H1 (cell line): ENCODE data around the gene NPSR1. TPM values are rescaled to one million over a fixed set of nuclear protein-coding genes. Genes with fewer than 3 reads are reported as not detected.
A peak's percentile ranks its signal among the peaks of the same experiment; 100 is the strongest.

Source experiments
- CTCF ChIA-PET: fragments of 300-600 bp; sonication (Branson Sonifier 250); formaldehyde crosslinking; loops from one replicate; lab custom pipeline; 2021; ENCODE audit not compliant: partially characterized antibody; lab: Charles Lee
- POLR2A ChIA-PET: fragments of 300-600 bp; sonication (Branson Sonifier 250); formaldehyde crosslinking; loops from one replicate; lab custom pipeline; 2021; ENCODE audit warnings: inconsistent platforms; ENCODE audit not compliant: partially characterized antibody; lab: Charles Lee
- DNase-seq, 2 experiments: peaks; one replicate each; pipeline versions ENCODE4 v3.0.0 to v3.0.0-alpha.2; 2010 to 2022; ENCODE audit warnings: low spot score in 2 of 2, low read depth in 1 of 2, mixed read lengths in 1 of 2
- FAIRE-seq: peaks from 2 replicates; lab custom pipeline; 2011; peaks lifted over from hg19 to GRCh38; lab: Jason Lieb, UNC
- H2AFZ ChIP-seq: 2 replicates; pipeline ENCODE4 v1.8.1; 2012; ENCODE audit warnings: low read length, inconsistent platforms
- H2AK5ac ChIP-seq: 2 replicates; pipeline ENCODE4 v1.6.1; 2013; ENCODE audit warnings: low read depth, low read length
- H2BK120ac ChIP-seq: replicated peaks from 2 replicates; pipeline ENCODE3; 2013; ENCODE audit warnings: low read depth, low read length, inconsistent platforms
- H2BK12ac ChIP-seq: 2 replicates; pipeline ENCODE4 v1.6.1; 2013; ENCODE audit warnings: low read depth, low read length
- H2BK15ac ChIP-seq: 2 replicates; pipeline ENCODE4 v1.6.1; 2013; ENCODE audit warnings: low read length
- H2BK20ac ChIP-seq: 2 replicates; pipeline ENCODE4 v1.6.1; 2013; ENCODE audit warnings: low read length
- H2BK5ac ChIP-seq: 2 replicates; pipeline ENCODE4 v1.6.1; 2013; ENCODE audit warnings: low read depth, low read length
- H3K14ac ChIP-seq: 2 replicates; pipeline ENCODE4 v1.6.1; 2013; ENCODE audit warnings: inconsistent platforms; ENCODE audit not compliant: insufficient read length
- H3K18ac ChIP-seq: 2 replicates; pipeline ENCODE4 v1.6.1; 2013; ENCODE audit warnings: low read length; ENCODE audit errors: extremely low read depth
- H3K23ac ChIP-seq: 2 replicates; pipeline ENCODE4 v1.6.1; 2013; ENCODE audit warnings: inconsistent platforms; ENCODE audit not compliant: insufficient read length
- H3K23me2 ChIP-seq: 2 replicates; pipeline ENCODE4 v1.6.1; 2013; ENCODE audit warnings: low read depth, low read length
- H3K27ac ChIP-seq: 2 replicates; pipeline ENCODE4 v1.6.1; 2011; ENCODE audit warnings: low read depth, low read length, inconsistent platforms
- H3K27me3 ChIP-seq, 4 experiments: replicated peaks in 1 of 4; 1 replicate in 1 of 4; 2 replicates in 3 of 4; pipeline versions ENCODE4 v1.6.1 to v1.8.1; 2011 to 2013; ENCODE audit warnings: low read length in 3 of 4, mild to moderate bottlenecking in 3 of 4, inconsistent platforms in 2 of 4, mixed read lengths in 2 of 4, moderate library complexity in 1 of 4; ENCODE audit not compliant: control insufficient read depth in 3 of 4, insufficient read depth in 3 of 4; ENCODE audit errors: extremely low read depth in 1 of 4
- H3K36me3 ChIP-seq, 4 experiments: 2 replicates each; pipeline versions ENCODE4 v1.6.1 to v1.8.1; 2011 to 2013; ENCODE audit warnings: mild to moderate bottlenecking in 4 of 4, low read length in 3 of 4, moderate library complexity in 2 of 4, control low read depth in 1 of 4, inconsistent platforms in 1 of 4; ENCODE audit not compliant: insufficient read depth in 4 of 4, control insufficient read depth in 2 of 4
- H3K4ac ChIP-seq: replicated peaks from 2 replicates; pipeline ENCODE3; 2013; ENCODE audit warnings: low read length, low read depth, mixed read lengths, inconsistent platforms; ENCODE audit not compliant: insufficient read length
- H3K4me1 ChIP-seq, 4 experiments: replicated peaks in 1 of 4; 1 replicate in 1 of 4; 2 replicates in 3 of 4; pipeline versions ENCODE4 v1.6.1 to v1.8.1; 2011 to 2013; ENCODE audit warnings: low read length in 3 of 4, inconsistent platforms in 2 of 4, mixed read lengths in 1 of 4; ENCODE audit not compliant: insufficient read depth in 4 of 4, control insufficient read depth in 3 of 4
- H3K4me2 ChIP-seq, 2 experiments: 2 replicates each; pipeline versions ENCODE4 v1.6.1 to v1.8.1; 2011 to 2013; ENCODE audit warnings: low read depth in 2 of 2, low read length in 2 of 2, control low read depth in 1 of 2, inconsistent platforms in 1 of 2, mild to moderate bottlenecking in 1 of 2; ENCODE audit not compliant: insufficient read depth in 1 of 2
- H3K4me3 ChIP-seq, 4 experiments: fragments of 200-600, 300-600 bp in 1 of 4; sonication (generic), shearing (Covaris generic), sonication (Bioruptor Twin) in 1 of 4; 2 replicates each; pipeline versions ENCODE4 v1.5.1 to v1.8.1; 2011 to 2016; ENCODE audit warnings: low read length in 4 of 4, low read depth in 3 of 4, control low read depth in 2 of 4, inconsistent platforms in 2 of 4, mild to moderate bottlenecking in 2 of 4, mixed read lengths in 1 of 4, moderate library complexity in 1 of 4; ENCODE audit not compliant: insufficient read depth in 2 of 4; ENCODE audit errors: extremely low read depth in 1 of 4
- H3K56ac ChIP-seq: replicated peaks from 2 replicates; pipeline ENCODE3; 2013; ENCODE audit warnings: low read depth, mild to moderate bottlenecking, mixed read lengths, low read length, inconsistent platforms; ENCODE audit not compliant: insufficient read length
- H3K79me1 ChIP-seq: 2 replicates; pipeline ENCODE4 v1.6.1; 2013; ENCODE audit warnings: low read depth, low read length, control low read depth
- H3K79me2 ChIP-seq, 2 experiments: 2 replicates each; pipeline versions ENCODE4 v1.6.1 to v1.8.1; 2012 to 2013; ENCODE audit warnings: low read length in 2 of 2, mild to moderate bottlenecking in 2 of 2, inconsistent platforms in 1 of 2; ENCODE audit not compliant: insufficient read depth in 2 of 2, control insufficient read depth in 1 of 2
- H3K9ac ChIP-seq, 4 experiments: replicated peaks in 1 of 4; 1 replicate in 1 of 4; 2 replicates in 3 of 4; pipeline versions ENCODE4 v1.6.1 to v1.8.1; 2011 to 2013; ENCODE audit warnings: low read depth in 3 of 4, low read length in 3 of 4, control low read depth in 2 of 4, mild to moderate bottlenecking in 2 of 4, moderate library complexity in 2 of 4, inconsistent platforms in 1 of 4; ENCODE audit errors: extremely low read depth in 1 of 4
- H3K9me3 ChIP-seq, 2 experiments: 2 replicates each; pipeline versions ENCODE4 v1.6.1 to v1.8.1; 2012 to 2013; ENCODE audit warnings: mild to moderate bottlenecking in 2 of 2, moderate library complexity in 2 of 2, control low read depth in 1 of 2, inconsistent platforms in 1 of 2, low read depth in 1 of 2, low read length in 1 of 2, mixed read lengths in 1 of 2; ENCODE audit not compliant: insufficient read depth in 2 of 2
- H4K20me1 ChIP-seq, 2 experiments: replicated peaks in 1 of 2; 2 replicates each; pipeline versions ENCODE3 to v1.8.1; 2011 to 2013; ENCODE audit warnings: inconsistent platforms in 2 of 2, low read length in 2 of 2, mild to moderate bottlenecking in 1 of 2; ENCODE audit not compliant: insufficient read depth in 2 of 2, control insufficient read depth in 1 of 2
- H4K5ac ChIP-seq: 2 replicates; pipeline ENCODE4 v1.6.1; 2013; ENCODE audit warnings: low read length, low read depth, mixed read lengths, inconsistent platforms; ENCODE audit not compliant: insufficient read length
- H4K8ac ChIP-seq: 2 replicates; pipeline ENCODE4 v1.8.0; 2013; ENCODE audit warnings: mild to moderate bottlenecking, moderate library complexity, low read length, inconsistent platforms; ENCODE audit not compliant: insufficient read depth; ENCODE audit errors: extremely low read depth
- H4K91ac ChIP-seq: replicated peaks from 2 replicates; pipeline ENCODE3; 2013; ENCODE audit warnings: low read length, mixed read lengths, inconsistent platforms; ENCODE audit not compliant: insufficient read length
- WGBS, 2 experiments: shearing (Covaris generic) in 1 of 2; methylation state at CpG; one replicate each; pipeline versions ENCODE4 v1.1.6 to v1.1.7; 2013 to 2015; ENCODE audit warnings: low lambda C conversion rate in 2 of 2, mixed read lengths in 2 of 2, inconsistent platforms in 1 of 2, low coverage in 1 of 2, missing lambda C conversion rate in 1 of 2; ENCODE audit not compliant: insufficient replicate concordance in 2 of 2, insufficient coverage in 1 of 2, insufficient read length in 1 of 2; ENCODE audit errors: extremely low coverage in 1 of 2, missing lambda C conversion rate in 1 of 2; 5-methylcytosine and 5-hydroxymethylcytosine counted together
- polyA plus RNA-seq, 7 experiments: library from polyadenylated mRNA; depleted of rRNA in 3 of 7; stranded (reverse) in 5 of 7; unstranded in 2 of 7; fragments of >200 nt in 5 of 7; fragments of 200-250 nt in 2 of 7; gene quantifications; 1 replicate in 5 of 7; 2 replicates in 1 of 7; 4 replicates in 1 of 7; pipeline versions ENCODE4 v1.2.1 to v1.2.3, GENCODE V29; 2011 to 2013; ENCODE audit warnings: missing spikeins in 2 of 7, mixed read lengths in 2 of 7
- total RNA-seq: library from RNA; stranded (reverse); fragmentation: NEBNext Ultra II Directional; extraction: Animal tissue kit (Norgen Biotek cat#: 25700); gene quantifications from 2 replicates; pipeline ENCODE4 v1.2.1, GENCODE V29; 2021
- TF ChIP-seq, protein P1 (sequence below): IDR thresholded peaks from 2 replicates; pipeline ENCODE4 v1.6.1; 2012; ENCODE audit warnings: inconsistent platforms

The NPSR1 gene
- total and polyA plus RNA-seq, 2 of the 8 experiments (the other 6 are each of a cell fraction or from before 2014, with no cell fraction given) = not detected

DNA sequence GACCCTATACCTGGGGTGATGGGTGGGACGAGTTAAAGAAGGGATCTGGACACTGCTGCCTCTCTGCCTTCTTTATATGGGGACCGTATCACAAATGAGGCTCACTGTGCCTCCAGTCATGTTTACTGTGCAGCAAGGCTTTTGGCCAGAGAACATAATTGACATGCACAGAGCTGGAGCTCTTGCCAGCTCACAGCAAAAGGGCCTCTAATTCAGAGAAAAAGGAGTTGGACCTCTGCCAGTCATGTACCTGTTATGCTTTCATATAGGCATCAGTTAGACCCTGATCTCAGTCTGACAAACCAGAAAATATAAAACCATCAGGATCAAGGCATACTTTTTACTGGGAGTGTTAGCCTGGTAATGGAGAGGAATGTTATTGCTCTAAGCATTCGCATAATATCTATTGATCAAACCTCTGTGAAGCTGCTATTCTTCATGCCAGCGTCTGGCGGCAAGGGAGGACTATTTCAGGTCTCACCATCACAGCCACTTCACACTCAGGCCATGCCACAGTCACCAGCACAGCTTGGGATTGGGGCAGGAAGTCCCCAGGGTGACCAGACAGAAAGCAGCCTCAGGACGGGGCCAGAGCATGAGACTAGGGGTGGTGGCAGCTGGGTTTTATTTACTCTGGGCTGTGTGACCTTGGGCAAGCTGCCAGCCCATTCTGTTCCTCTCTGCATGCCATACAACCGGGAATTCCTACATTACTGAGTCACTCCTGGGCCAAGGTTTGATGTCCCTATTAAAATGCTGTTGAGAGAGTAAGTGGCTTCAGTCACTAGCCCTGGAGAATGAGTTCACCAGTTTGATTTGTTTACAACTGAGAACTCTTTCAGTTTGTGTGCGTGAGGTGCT is 90.1 kb downstream of the NPSR1 start:
- Histone ChIP-seq H3K4me3 (no peak overlapping the region), H4K5ac (no peak overlapping the region), H3K18ac (no peak overlapping the region), H3K56ac (no peak overlapping the region), H3K23me2 (no peaks in the 10 kb centered on the region), H3K27me3 (no peaks in the 10 kb centered on the region), H2AK5ac (no peak overlapping the region), H3K27ac (no peak overlapping the region), H4K91ac (no peak overlapping the region), H2BK20ac (no peak overlapping the region), H2AFZ (no peak overlapping the region), H4K8ac (no peak overlapping the region), H2BK5ac (no peak overlapping the region), H3K36me3 (no peaks in the 10 kb centered on the region), H3K4me1 (peaks cover 0 to 7% (median 0%) of the 10 kb centered on the region in 4 experiments; a peak in 1 of 7 replicates), H3K79me2 (no peaks in the 10 kb centered on the region), H3K23ac (peak overlapping the region; percentile 66), H2BK15ac (no peak overlapping the region), H3K9ac (no peak overlapping the region), H2BK12ac (no peak overlapping the region), H2BK120ac (no peak overlapping the region), H3K4ac (no peak overlapping the region), H3K4me2 (no peak overlapping the region), H3K79me1 (no peaks in the 10 kb centered on the region), H3K9me3 (no peaks in the 10 kb centered on the region), H3K14ac (no peak overlapping the region), H4K20me1 (no peaks in the 10 kb centered on the region)
- DNase-seq (no peak), FAIRE-seq (no peak)
- ChIA-PET POLR2A (no interaction called here), CTCF (interaction anchor here (0.8 to 1.2 kb wide), 3 partner anchors 8 to 73 kb away, joined by 3 read pairs; no protein-coding TSS in a partner anchor)
- WGBS, 2 experiments = 79% methylated on average over 8 of the region's 8 CpGs; no CpG with 5 or more reads in 1 of the 2 experiments
- TF ChIP-seq, protein P1, sequence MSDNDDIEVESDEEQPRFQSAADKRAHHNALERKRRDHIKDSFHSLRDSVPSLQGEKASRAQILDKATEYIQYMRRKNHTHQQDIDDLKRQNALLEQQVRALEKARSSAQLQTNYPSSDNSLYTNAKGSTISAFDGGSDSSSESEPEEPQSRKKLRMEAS = no peak
